GM12875 (cell line): Measurements from ENCODE around the gene KRT35.
"Not testable (repeated sequence)": the region's sequence is repeated elsewhere in the genome, so short reads cannot be mapped to it uniquely, and the experiment has no call there.

Experiments
- H3K4me3 ChIP-seq: one replicate; pipeline ENCODE4 v1.5.1; 2011; ENCODE audit warnings: low read depth, low read length, control low read depth
- TF ChIP-seq, protein P1 (sequence below): IDR thresholded peaks from 2 replicates; pipeline ENCODE4 v1.5.1; 2011; ENCODE audit warnings: low read depth, mild to moderate bottlenecking, control low read depth, inconsistent platforms, low read length, moderate library complexity, borderline replicate concordance; ENCODE audit not compliant: insufficient read depth

Gene KRT35

DNA sequence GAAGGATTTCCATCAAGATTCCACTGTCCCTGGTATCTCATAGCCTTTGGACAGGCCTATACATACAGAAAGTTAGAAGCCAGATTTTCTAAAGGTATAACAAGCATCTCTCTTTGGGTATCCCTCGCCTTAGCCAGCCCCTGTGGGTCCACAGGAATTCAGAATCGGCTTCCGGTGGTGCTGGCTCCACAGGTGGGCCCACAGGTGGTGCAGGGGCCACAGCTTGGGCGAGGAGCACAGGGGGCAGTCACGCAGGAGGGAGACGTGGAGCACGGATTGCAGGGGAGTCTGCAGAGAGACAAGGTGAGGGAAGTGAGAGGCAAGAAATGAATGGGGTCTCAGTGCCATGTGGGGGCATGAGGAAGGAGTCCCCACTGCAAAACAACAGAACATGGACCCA is 43.7 kb downstream of the KRT35 start:
- TF ChIP-seq, protein P1, sequence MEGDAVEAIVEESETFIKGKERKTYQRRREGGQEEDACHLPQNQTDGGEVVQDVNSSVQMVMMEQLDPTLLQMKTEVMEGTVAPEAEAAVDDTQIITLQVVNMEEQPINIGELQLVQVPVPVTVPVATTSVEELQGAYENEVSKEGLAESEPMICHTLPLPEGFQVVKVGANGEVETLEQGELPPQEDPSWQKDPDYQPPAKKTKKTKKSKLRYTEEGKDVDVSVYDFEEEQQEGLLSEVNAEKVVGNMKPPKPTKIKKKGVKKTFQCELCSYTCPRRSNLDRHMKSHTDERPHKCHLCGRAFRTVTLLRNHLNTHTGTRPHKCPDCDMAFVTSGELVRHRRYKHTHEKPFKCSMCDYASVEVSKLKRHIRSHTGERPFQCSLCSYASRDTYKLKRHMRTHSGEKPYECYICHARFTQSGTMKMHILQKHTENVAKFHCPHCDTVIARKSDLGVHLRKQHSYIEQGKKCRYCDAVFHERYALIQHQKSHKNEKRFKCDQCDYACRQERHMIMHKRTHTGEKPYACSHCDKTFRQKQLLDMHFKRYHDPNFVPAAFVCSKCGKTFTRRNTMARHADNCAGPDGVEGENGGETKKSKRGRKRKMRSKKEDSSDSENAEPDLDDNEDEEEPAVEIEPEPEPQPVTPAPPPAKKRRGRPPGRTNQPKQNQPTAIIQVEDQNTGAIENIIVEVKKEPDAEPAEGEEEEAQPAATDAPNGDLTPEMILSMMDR, result no peak

DNA sequence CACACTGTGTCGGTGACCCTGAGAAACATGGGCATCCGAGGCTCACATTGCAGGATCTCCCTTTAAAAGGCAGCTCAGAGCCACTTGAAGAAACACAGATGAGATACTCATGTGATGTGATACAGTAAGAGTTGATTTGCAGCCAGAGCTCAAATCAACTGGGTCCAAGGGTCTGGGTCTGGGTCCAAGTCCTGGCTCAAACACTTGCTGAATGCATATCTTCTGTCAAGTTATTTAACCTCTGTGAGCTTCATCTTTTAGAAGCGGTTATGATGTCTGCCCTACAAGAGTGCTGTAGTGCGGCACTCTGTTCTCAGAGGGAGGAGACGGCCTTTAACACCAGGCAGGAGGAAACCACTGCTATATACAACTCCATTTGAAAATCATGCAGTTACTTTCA is 46.5 kb downstream of the KRT35 start:
- H3K4me3 ChIP-seq, result no peak overlapping the region
- TF ChIP-seq, protein P1, result no peak

More for the DNA sequence above, 43.7 kb downstream of the KRT35 start:
- H3K4me3 ChIP-seq, result no peak overlapping the region

DNA sequence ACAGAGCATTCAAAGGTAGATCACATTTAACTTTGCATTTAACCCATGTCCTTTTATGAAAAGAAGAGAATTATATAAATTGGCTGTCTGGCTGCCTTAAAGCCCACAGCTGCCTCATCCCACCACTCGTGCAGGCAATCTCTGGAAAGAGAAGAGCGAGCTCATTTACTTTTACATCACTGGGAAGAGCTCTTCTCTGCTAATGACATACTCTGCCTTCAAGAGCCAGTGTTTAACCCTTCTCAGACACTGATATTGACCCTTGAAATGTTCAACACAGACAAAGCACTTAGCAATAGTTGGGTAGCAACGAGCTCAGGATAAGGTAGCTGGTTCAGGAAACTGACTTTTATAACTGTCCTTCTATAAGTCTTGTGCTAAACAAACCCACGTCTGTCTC is 46.9 kb downstream of the KRT35 start:
- TF ChIP-seq, protein P1, result no peak
- H3K4me3 ChIP-seq, result no peak overlapping the region

GRCh38 chr17:41433586-41433985 is 47.4 kb downstream of the KRT35 start:
- TF ChIP-seq, protein P1, result no peak

DNA sequence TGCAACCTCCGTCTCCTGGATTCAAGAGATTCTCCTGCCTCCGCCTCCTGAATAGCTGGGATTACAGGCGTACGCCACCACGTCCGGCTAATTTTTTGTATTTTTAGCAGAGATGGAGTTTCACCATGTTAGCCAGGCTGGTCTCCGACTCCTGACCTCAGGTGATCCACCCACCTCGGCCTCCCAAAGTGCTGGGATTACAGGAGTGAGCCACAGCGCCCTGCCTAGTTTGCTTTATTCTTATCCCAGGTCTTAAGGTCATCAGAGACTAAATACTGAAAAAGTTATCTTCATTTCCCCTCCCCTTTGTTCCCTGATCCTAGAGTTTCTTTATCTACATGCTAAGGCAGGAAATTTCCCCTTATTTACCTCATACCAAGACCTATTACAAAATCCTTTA is 50.6 kb downstream of the KRT35 start:
- not testable (repeated sequence) for H3K4me3 ChIP-seq

More at GRCh38 chr17:41433586-41433985, 47.4 kb downstream of the KRT35 start:
- no peak overlapping the region for H3K4me3 ChIP-seq

- no peak overlapping the region for H3K4me3 ChIP-seq
- TF ChIP-seq, protein P1, result no peak
Measured at GRCh38 chr17:41429667-41430066, 51.3 kb downstream of the KRT35 start.

DNA sequence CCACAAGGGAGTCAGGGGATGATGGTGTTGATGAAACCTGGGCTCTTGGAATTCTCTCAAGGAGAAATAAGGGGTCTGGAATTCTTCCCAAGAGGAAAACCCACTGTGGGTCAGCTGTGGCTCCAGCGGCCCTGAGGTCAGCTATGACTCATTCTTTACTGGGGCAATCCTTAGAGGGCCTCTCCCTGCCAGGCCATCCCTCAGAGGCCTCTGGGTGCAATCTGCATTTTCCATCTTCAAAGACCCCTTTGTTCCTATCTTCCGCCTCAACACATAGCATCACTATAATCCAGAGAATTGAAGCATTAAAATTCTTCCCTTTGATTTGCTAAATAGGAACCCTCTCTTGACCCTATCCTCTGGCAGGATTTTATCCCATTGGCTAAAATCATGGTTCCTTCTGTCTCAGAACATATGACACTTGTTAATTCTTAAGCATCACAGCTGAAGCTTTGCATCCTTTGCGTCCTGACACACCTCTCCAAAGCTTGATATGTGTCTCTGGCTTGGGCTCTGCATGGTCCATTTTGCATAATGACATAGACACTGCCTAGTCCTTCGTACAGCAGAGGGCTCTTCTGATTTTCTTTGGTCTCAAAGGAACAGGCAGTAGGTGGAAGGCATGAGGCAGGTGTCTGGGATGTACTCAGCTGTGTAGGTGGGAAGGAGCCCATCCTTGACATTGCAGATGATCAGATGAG is 52.2 kb downstream of the KRT35 start:
- TF ChIP-seq, protein P1, result no peak
- H3K4me3 ChIP-seq, result no peak overlapping the region
